ENCODE results near the gene ZFYVE28. TPM values are rescaled to one million over a fixed set of nuclear protein-coding genes. Genes with fewer than 3 reads are reported as not detected.

The ZFYVE28 gene
- total RNA-seq, 6 experiments from 2014 or later: 2.5 to 9.6 (median 4.8) TPM

DNA sequence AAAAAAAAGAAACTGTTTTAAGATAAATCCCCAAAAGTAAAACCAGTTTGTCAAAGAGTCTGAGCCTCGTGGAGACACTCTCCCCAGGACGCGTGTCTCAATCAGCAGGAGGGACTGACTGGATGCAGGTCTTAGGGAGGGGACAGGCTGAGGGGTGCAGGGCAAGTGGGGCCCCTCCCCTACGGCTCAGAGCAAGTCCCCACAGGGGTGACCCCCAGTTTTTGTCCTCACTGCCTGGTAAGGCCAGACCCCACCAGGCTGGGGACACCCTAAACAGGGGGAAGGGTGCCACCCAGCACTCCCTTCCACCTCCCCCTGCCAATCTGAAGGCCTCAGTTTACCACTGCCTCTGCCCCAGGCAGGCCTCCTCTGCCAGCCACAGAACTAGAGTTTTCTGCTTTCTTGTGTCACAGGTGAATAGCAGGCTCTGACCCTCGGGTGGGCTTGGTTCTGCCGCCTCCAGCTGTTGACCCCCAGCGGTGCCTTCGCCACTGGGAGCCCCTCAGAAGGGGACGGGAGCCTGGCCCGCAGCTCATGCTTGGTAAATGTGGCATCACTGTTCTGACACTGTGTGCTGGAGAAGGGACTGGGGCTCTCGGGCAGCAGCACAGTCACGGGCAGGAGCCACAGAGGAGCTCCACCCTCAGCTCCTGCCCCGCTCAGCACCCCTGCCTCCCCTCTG is 86.8 kb downstream of the ZFYVE28 start:
- Histone ChIP-seq H3K9me3 (peaks cover 0 to 7% (median 0%) of the 10 kb centered on the region in 4 donors), H3K4me3 (no peak overlapping the region), H3K36me3 (peaks cover 0 to 4% (median 0%) of the 10 kb centered on the region in 4 donors), H3K27ac (no peak overlapping the region), H3K27me3 (no peaks in the 10 kb centered on the region), H3K4me1 (peaks cover 0 to 7% (median 0%) of the 10 kb centered on the region in 4 donors)
- intact Hi-C loops (cut with DNase I): no loop called here
- ATAC-seq: no peak
- WGBS (ENCODE audit: insufficient coverage, low coverage, low lambda C conversion rate, missing lambda C conversion rate): 81% methylated on average over 2 of the region's 13 CpGs
- TF ChIP-seq POLR2A (IDR thresholded peaks at IDR 0.05) (no peak), CTCF (IDR thresholded peaks at IDR 0.05) (no peak)
- no peak for DNase-seq

DNA sequence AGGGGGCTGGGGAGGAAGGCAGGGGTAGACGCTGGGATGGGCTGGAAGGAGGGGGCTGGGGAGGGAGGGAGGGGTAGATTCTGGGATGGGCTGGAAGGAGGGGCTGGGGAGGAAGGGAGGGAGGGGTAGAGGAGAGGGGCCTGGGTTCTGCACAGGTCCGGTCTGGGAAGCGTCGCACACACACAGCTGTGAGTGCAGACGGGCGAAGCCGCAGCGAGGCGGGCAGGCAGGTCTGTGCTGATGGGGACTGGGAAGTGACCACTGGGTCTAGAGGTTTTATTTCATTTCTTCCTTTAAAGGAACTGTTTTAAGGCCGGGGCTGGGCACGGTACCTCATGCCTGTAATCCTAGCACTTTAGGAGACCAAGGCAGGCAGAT is 87.4 kb downstream of the ZFYVE28 start:
- Histone ChIP-seq H3K36me3 (peaks cover 0 to 4% (median 0%) of the 10 kb centered on the region in 4 donors), H3K4me3 (no peak overlapping the region), H3K27me3 (no peaks in the 10 kb centered on the region), H3K9me3 (peaks cover 0 to 7% (median 0%) of the 10 kb centered on the region in 4 donors), H3K4me1 (peaks cover 0 to 7% (median 0%) of the 10 kb centered on the region in 4 donors), H3K27ac (no peak overlapping the region)
- WGBS (ENCODE audit: insufficient coverage, low coverage, low lambda C conversion rate, missing lambda C conversion rate): 67% methylated on average over 3 of the region's 11 CpGs
- TF ChIP-seq CTCF (IDR thresholded peaks at IDR 0.05): no peak
- no peak for TF ChIP-seq POLR2A (IDR thresholded peaks at IDR 0.05)
- no peak for DNase-seq
- no peak for ATAC-seq
- intact Hi-C loops (cut with DNase I): no loop called here

DNA sequence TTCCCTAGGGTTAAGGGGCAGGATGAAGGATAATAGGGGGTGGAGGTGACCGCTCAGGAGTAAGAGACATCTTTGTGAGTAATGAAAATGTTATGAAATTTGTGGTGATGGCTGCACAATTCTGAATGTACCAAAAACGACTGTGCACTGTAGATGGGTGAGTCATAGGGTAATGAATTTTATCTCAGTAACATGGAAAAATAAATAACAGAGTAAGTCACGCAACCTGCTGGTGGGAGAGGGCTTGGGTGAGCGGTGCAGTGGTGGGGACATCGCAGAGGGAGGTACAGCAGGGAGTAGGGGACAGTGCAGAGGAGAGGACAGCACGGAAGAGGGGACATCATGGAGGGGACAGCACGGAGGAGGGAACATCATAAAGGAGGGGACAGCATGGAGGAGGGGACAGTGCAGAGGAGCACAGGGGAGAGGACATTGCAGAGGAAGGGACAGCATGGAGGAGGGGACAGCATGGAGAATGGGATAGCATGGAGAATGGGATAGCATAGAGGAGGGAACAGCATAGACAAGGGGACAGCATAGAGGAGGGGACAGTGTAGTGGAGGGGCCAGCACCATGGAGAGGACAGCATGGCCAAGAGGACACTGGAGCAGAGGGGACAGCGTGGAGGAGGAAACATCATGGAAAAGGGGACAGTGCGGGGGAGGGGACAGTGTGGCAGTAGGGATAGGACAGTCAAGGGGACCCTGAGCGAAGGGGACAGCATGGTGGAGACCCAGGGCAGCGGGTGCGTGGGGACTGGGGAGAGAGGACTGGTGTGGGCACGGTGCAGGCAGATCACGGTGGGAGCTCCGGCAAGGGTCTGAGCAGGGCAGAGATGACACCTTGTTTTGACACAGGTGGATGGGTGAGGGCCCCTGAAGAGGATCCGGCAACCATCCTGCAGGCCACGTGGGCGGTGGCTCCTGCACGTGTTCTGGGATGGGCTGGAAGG is 88.1 kb downstream of the ZFYVE28 start:
- no peak for ATAC-seq

GRCh38 chr4:2327579-2327978 is 90.9 kb downstream of the ZFYVE28 start:
- intact Hi-C loops (cut with DNase I): no loop called here
- Histone ChIP-seq H3K9me3 (peaks cover 0 to 7% (median 0%) of the 10 kb centered on the region in 4 donors), H3K4me3 (no peak overlapping the region), H3K4me1 (no peaks in the 10 kb centered on the region), H3K27me3 (no peaks in the 10 kb centered on the region), H3K27ac (no peak overlapping the region), H3K36me3 (peaks cover 0 to 4% (median 0%) of the 10 kb centered on the region in 4 donors)
- DNase-seq (no peak), ATAC-seq (no peak)
- TF ChIP-seq POLR2A (IDR thresholded peaks at IDR 0.05) (no peak), CTCF (IDR thresholded peaks at IDR 0.05) (no peak)

More for the DNA sequence above, 88.1 kb downstream of the ZFYVE28 start:
- Histone ChIP-seq H3K4me1 (peaks cover 0 to 7% (median 0%) of the 10 kb centered on the region in 4 donors), H3K9me3 (peaks cover 0 to 7% (median 0%) of the 10 kb centered on the region in 4 donors), H3K27ac (no peak overlapping the region), H3K27me3 (no peaks in the 10 kb centered on the region), H3K4me3 (no peak overlapping the region), H3K36me3 (peaks cover 0 to 4% (median 0%) of the 10 kb centered on the region in 4 donors)
- no peak for TF ChIP-seq CTCF (IDR thresholded peaks at IDR 0.05)
- no peak for TF ChIP-seq POLR2A (IDR thresholded peaks at IDR 0.05)
- WGBS (ENCODE audit: insufficient coverage, low coverage, low lambda C conversion rate, missing lambda C conversion rate): 85% methylated on average over 18 of the region's 19 CpGs
- no peak for DNase-seq
- intact Hi-C loops (cut with DNase I): no loop called here
